K562 (cell line): ENCODE results near the gene IFT122. TPM values are rescaled to one million over a fixed set of nuclear protein-coding genes. Genes with fewer than 3 reads are reported as not detected.

Experiments used
- ATAC-seq: fragments of 200-7000 bp; cut with Tn5 transposase; 3 replicates; pipeline ENCODE4 v1.9.1; 2020; ENCODE audit warnings: moderate library complexity
- BruUV-seq: library from RNA; stranded (reverse); fragments of 400-500 nt; replicated peaks from 2 replicates; lab custom pipeline; 2021; lab: Mats Ljungman, UMichigan
- CTCF ChIA-PET: fragments of 300-600 bp; formaldehyde crosslinking; extraction: SDS; loops from one replicate; lab custom pipeline; 2021; ENCODE audit warnings: low intra/inter-chr PET ratio; lab: Yijun Ruan, JAX
- POLR2A ChIA-PET: fragments of 300-600, 350-650 bp; sonication (Branson Sonifier 250); formaldehyde crosslinking; extraction: SDS; loops from one replicate; lab custom pipeline; 2021; ENCODE audit warnings: antibody characterized with exemption, inconsistent platforms; lab: Yijun Ruan, JAX
- DNase-seq, 4 experiments: peaks; one replicate each; pipeline versions ENCODE4 v3.0.0 to v3.0.0-alpha.2; 2011 to 2018; ENCODE audit warnings: low spot score in 3 of 4, mixed read lengths in 3 of 4; ENCODE audit errors: extremely low read depth in 1 of 4
- FAIRE-seq: peaks from 2 replicates; lab custom pipeline; 2011; peaks lifted over from hg19 to GRCh38; lab: Jason Lieb, UNC
- H2AFZ ChIP-seq: 2 replicates; pipeline ENCODE4 v1.6.0; 2011; ENCODE audit warnings: low read depth, low read length, control low read depth, inconsistent platforms
- H3K27ac ChIP-seq: fragments of 200-600 bp; 3 replicates; pipeline ENCODE4 v1.8.0; 2011; ENCODE audit warnings: low read depth, mild to moderate bottlenecking, control low read depth, inconsistent platforms, low read length, moderate library complexity, mixed read lengths; ENCODE audit errors: extremely low read depth
- H3K27me3 ChIP-seq, 2 experiments: fragments of 300-600 bp in 1 of 2; 2 replicates in 1 of 2; 3 replicates in 1 of 2; pipeline versions ENCODE4 v1.6.0 to v1.8.0; 2011; ENCODE audit warnings: inconsistent platforms in 2 of 2, low read length in 2 of 2, mild to moderate bottlenecking in 1 of 2, mixed read lengths in 1 of 2, moderate library complexity in 1 of 2; ENCODE audit not compliant: control insufficient read depth in 2 of 2, insufficient read depth in 2 of 2
- H3K36me3 ChIP-seq: fragments of 300-600 bp; 3 replicates; pipeline ENCODE4 v1.8.0; 2011; ENCODE audit warnings: mild to moderate bottlenecking, low read length, inconsistent platforms; ENCODE audit not compliant: control insufficient read depth, insufficient read depth
- H3K4me1 ChIP-seq, 2 experiments: fragments of 200-600 bp in 1 of 2; replicated peaks in 1 of 2; 2 replicates in 1 of 2; 3 replicates in 1 of 2; pipeline versions ENCODE4 v1.5.1 to v1.8.0; 2011; ENCODE audit warnings: inconsistent platforms in 2 of 2, low read length in 2 of 2, mild to moderate bottlenecking in 1 of 2, mixed read lengths in 1 of 2, moderate library complexity in 1 of 2; ENCODE audit not compliant: control insufficient read depth in 2 of 2, insufficient read depth in 2 of 2
- H3K4me2 ChIP-seq: 2 replicates; pipeline ENCODE4 v1.6.1; 2011; ENCODE audit warnings: low read length, control low read depth, inconsistent platforms, mixed read lengths; ENCODE audit not compliant: insufficient read depth
- H3K4me3 ChIP-seq: fragments of 200-600 bp; sonication (generic), shearing (Covaris generic); 2 replicates; pipeline ENCODE4 v1.5.1; 2016; ENCODE audit warnings: control low read depth, inconsistent platforms
- H3K79me2 ChIP-seq: fragments of 200-600 bp; 3 replicates; pipeline ENCODE4 v1.8.0; 2011; ENCODE audit warnings: low read length, inconsistent platforms; ENCODE audit not compliant: control insufficient read depth, insufficient read depth
- H3K9ac ChIP-seq, 2 experiments: 2 replicates each; pipeline versions ENCODE4 v1.6.0 to v1.6.1; 2011; ENCODE audit warnings: low read depth in 2 of 2, low read length in 2 of 2, control low read depth in 1 of 2, inconsistent platforms in 1 of 2, mild to moderate bottlenecking in 1 of 2, mixed read lengths in 1 of 2; ENCODE audit not compliant: insufficient read depth in 1 of 2
- H3K9me1 ChIP-seq: one replicate; pipeline ENCODE4 v1.6.0; 2011; ENCODE audit warnings: inconsistent platforms, mild to moderate bottlenecking, low read length, moderate library complexity; ENCODE audit not compliant: control insufficient read depth, insufficient read depth
- H3K9me3 ChIP-seq: replicated peaks from 2 replicates; pipeline ENCODE4 v1.5.1; 2011; ENCODE audit warnings: low read depth, low read length, inconsistent platforms; ENCODE audit not compliant: control insufficient read depth, insufficient read depth
- H4K20me1 ChIP-seq: replicated peaks from 2 replicates; pipeline ENCODE4 v1.6.1; 2011; ENCODE audit warnings: low read length, inconsistent platforms, mixed read lengths; ENCODE audit not compliant: control insufficient read depth, insufficient read depth
- ARID2 ChIP-seq: fragments of 450-650 bp; IDR thresholded peaks from 2 replicates; pipeline ENCODE4 v1.6.1; 2017; ENCODE audit warnings: antibody characterized with exemption, mild to moderate bottlenecking
- FIP1L1 ChIP-seq: fragments of 200-400 bp; formaldehyde crosslinking; IDR thresholded peaks from 2 replicates; pipeline ENCODE4 v1.6.1; 2018; ENCODE audit warnings: mild to moderate bottlenecking, low read depth, low read length; ENCODE audit not compliant: poor library complexity, severe bottlenecking
- FOXK2 ChIP-seq, 2 experiments: fragments of 450-650 bp; IDR thresholded peaks in 1 of 2; conservative IDR thresholded peaks in 1 of 2; 2 replicates each; pipeline ENCODE4 v1.6.1; 2016; ENCODE audit warnings: low read depth in 2 of 2, mild to moderate bottlenecking in 1 of 2
- GTF2E2 ChIP-seq: fragments of 200-800 bp; sonication (Bioruptor generic); IDR thresholded peaks from 2 replicates; pipeline ENCODE4 v1.6.1; 2016; ENCODE audit warnings: missing genetic modification characterization, missing compliant biosample characterization
- HMG20B ChIP-seq: fragments of 250-450 bp; sonication (Bioruptor Pico); IDR thresholded peaks from 2 replicates; pipeline ENCODE4 v1.5.0; 2021; ENCODE audit warnings: mild to moderate bottlenecking
- MAZ ChIP-seq, 2 experiments: fragments of 450-650 bp in 1 of 2; sonication (generic) in 1 of 2; formaldehyde crosslinking; IDR thresholded peaks in 1 of 2; conservative IDR thresholded peaks in 1 of 2; 2 replicates each; pipeline versions ENCODE4 v1.4.0 to v1.5.0; 2020; ENCODE audit warnings: mild to moderate bottlenecking in 1 of 2, missing genetic modification reagents in 1 of 2
- PHF21A ChIP-seq: fragments of 450-650 bp; IDR thresholded peaks from 2 replicates; pipeline ENCODE4 v1.6.1; 2017; ENCODE audit warnings: low read depth, borderline replicate concordance
- RBBP5 ChIP-seq: fragments of 200-600 bp; sonication (generic); IDR thresholded peaks from 2 replicates; pipeline ENCODE4 v1.6.1; 2012; ENCODE audit warnings: borderline replicate concordance, mild to moderate bottlenecking, low read length, control low read depth, inconsistent platforms; ENCODE audit not compliant: insufficient read depth, poor library complexity, severe bottlenecking
- RUNX1 ChIP-seq: sonication (generic); IDR thresholded peaks from 2 replicates; pipeline ENCODE4 v1.6.1; 2016; ENCODE audit warnings: antibody characterized with exemption, low read depth
- SREBF1 ChIP-seq: fragments of 150-350 bp; IDR thresholded peaks from 2 replicates; pipeline ENCODE4 v1.6.1; 2014; ENCODE audit warnings: antibody characterized with exemption, low read depth, low read length, borderline replicate concordance
- ZNF316 ChIP-seq: fragments of 450-650 bp; IDR thresholded peaks from 2 replicates; pipeline ENCODE4 v1.6.1; 2016
- WGBS: fragments of 100-300 bp; shearing (Covaris generic); methylation state at CpG from one replicate; pipeline ENCODE4 v1.1.6; 2016; ENCODE audit warnings: low coverage, mixed read lengths; ENCODE audit not compliant: insufficient coverage; ENCODE audit errors: missing lambda C conversion rate; 5-methylcytosine and 5-hydroxymethylcytosine counted together
- in situ Hi-C: fragments of 300-500 bp; cut with MboI; formaldehyde crosslinking; loops from 4 replicates; pipeline ENCODE4 v1.15.0; 2018; ENCODE audit warnings: inconsistent platforms, mixed read lengths
- intact Hi-C: fragments of 100-400 bp; cut with micrococcal nuclease; formaldehyde crosslinking; loops from 2 replicates; pipeline ENCODE4 v1.14.2; 2022
- polyA plus RNA-seq, 8 experiments: library from polyadenylated mRNA; depleted of rRNA in 4 of 8; stranded (reverse) in 5 of 8; unstranded in 3 of 8; fragments of >200 nt; fragmentation: Nextera tagmentation in 2 of 8; fragmentation: Illumina TruSeq in 1 of 8; extraction: Ambion mirVana in 2 of 8; extraction: Trizol in 1 of 8; gene quantifications; 2 replicates each; pipeline versions ENCODE4 v1.2.1 to v1.2.3, GENCODE V29; 2011 to 2014; ENCODE audit warnings: inconsistent platforms in 1 of 8, missing spikeins in 1 of 8
- total RNA-seq, 7 experiments: library from RNA; depleted of rRNA in 6 of 7; stranded (reverse); fragments of >200 nt in 6 of 7; fragmentation: Illumina TruSeq in 2 of 7; extraction: Trizol in 2 of 7; gene quantifications; 2 replicates each; pipeline versions ENCODE4 v1.2.1 to v1.2.3, GENCODE V29; 2011 to 2021; ENCODE audit warnings: low replicate concordance in 1 of 7
- TF ChIP-seq, protein P1 (sequence below): fragments of 250-450 bp; sonication (Bioruptor Pico); IDR thresholded peaks from 2 replicates; pipeline ENCODE4 v1.8.0; 2021; ENCODE audit warnings: moderate library complexity, mild to moderate bottlenecking, inconsistent platforms
- TF ChIP-seq, protein P2 (sequence below): fragments of 450-650 bp; IDR thresholded peaks from 2 replicates; pipeline ENCODE4 v1.6.1; 2018; ENCODE audit not compliant: partially characterized antibody
- TF ChIP-seq, protein P3 (sequence below): fragments of 450-650 bp; formaldehyde crosslinking; IDR thresholded peaks from 2 replicates; pipeline ENCODE4 v1.4.0; 2022; ENCODE audit warnings: mild to moderate bottlenecking, moderate library complexity
- TF ChIP-seq, protein P4 (sequence below), 3 experiments: fragments of 200-800 bp in 1 of 3; sonication (Bioruptor generic) in 1 of 3; sonication (generic) in 1 of 3; formaldehyde crosslinking in 1 of 3; IDR thresholded peaks; 2 replicates each; pipeline versions ENCODE4 v1.6.1 to v1.8.0; 2016 to 2022; ENCODE audit warnings: mild to moderate bottlenecking in 2 of 3, missing compliant biosample characterization in 2 of 3, missing genetic modification characterization in 2 of 3, missing genetic modification reagents in 1 of 3

IFT122 gene
- total and polyA plus RNA-seq, 9 of the 15 experiments (the other 6 are each of a cell fraction or from before 2014, with no cell fraction given), result 2.4 to 11.5 (median 7.7) TPM

DNA sequence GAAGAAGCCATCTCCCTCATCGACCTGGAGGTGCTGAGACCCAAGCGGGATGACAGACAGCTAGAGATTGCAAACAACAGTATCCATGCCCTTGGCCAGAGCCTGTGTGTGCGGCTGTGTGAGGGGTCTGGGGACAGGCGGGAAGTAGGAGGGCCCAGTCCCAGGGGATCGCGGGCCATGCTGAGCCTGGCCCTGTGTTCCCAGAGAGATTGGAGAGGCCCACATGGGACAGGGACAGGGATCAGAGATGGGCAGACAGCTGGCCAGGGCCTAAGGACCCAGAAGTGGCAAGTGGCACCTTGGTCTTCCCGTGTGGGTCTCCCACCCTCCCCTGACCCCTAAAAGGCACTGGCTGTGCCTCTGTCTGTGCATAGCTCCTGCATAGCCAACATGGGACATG is 77.5 kb downstream of the IFT122 start:
- no peaks in the 10 kb centered on the region for H3K9me3 ChIP-seq
- no peak overlapping the region for H3K4me3 ChIP-seq
- H3K9me1 ChIP-seq, result no peaks in the 10 kb centered on the region
- no peaks in the 10 kb centered on the region for H3K79me2 ChIP-seq
- H4K20me1 ChIP-seq, result no peaks in the 10 kb centered on the region
- H3K9ac ChIP-seq, result no peak overlapping the region
- no peak overlapping the region for H3K4me2 ChIP-seq
- WGBS, result 55% methylated on average over 4 of the region's 7 CpGs
- H3K27me3 ChIP-seq, result 0 out of 5 replicates have a peak, but pooled peaks cover 0 to 7% of the 10 kb centered on the region in 2 experiments
- DNase-seq, result no peak
- ATAC-seq, result no peak
- in situ Hi-C loops, result no loop called here
- CTCF ChIA-PET, result no interaction called here
- no peaks in the 10 kb centered on the region for H3K4me1 ChIP-seq
- FAIRE-seq, result no peak
- POLR2A ChIA-PET, result interaction anchor here (0.6 kb wide), 1 partner anchor 17 kb away, joined by 3 read pairs; no protein-coding TSS in a partner anchor
- BruUV-seq, result no TSS peak
- H2AFZ ChIP-seq, result no peak overlapping the region
- H3K36me3 ChIP-seq, result no peaks in the 10 kb centered on the region
- H3K27ac ChIP-seq, result no peak overlapping the region
- intact Hi-C loops, result no loop called here
- TF ChIP-seq ARID2, result no peak
- TF ChIP-seq PHF21A, result no peak
- TF ChIP-seq, protein P1, sequence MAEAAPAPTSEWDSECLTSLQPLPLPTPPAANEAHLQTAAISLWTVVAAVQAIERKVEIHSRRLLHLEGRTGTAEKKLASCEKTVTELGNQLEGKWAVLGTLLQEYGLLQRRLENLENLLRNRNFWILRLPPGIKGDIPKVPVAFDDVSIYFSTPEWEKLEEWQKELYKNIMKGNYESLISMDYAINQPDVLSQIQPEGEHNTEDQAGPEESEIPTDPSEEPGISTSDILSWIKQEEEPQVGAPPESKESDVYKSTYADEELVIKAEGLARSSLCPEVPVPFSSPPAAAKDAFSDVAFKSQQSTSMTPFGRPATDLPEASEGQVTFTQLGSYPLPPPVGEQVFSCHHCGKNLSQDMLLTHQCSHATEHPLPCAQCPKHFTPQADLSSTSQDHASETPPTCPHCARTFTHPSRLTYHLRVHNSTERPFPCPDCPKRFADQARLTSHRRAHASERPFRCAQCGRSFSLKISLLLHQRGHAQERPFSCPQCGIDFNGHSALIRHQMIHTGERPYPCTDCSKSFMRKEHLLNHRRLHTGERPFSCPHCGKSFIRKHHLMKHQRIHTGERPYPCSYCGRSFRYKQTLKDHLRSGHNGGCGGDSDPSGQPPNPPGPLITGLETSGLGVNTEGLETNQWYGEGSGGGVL, result no peak
- no peak for TF ChIP-seq RUNX1
- no peak for TF ChIP-seq ZNF316
- no peak for TF ChIP-seq MAZ (CRISPR knock-in tag; conservative IDR thresholded peaks at IDR 0.05 in 1 of 2, IDR thresholded peaks at IDR 0.05 in 1 of 2)
- TF ChIP-seq HMG20B (CRISPR knock-in tag), result no peak
- TF ChIP-seq, protein P2, sequence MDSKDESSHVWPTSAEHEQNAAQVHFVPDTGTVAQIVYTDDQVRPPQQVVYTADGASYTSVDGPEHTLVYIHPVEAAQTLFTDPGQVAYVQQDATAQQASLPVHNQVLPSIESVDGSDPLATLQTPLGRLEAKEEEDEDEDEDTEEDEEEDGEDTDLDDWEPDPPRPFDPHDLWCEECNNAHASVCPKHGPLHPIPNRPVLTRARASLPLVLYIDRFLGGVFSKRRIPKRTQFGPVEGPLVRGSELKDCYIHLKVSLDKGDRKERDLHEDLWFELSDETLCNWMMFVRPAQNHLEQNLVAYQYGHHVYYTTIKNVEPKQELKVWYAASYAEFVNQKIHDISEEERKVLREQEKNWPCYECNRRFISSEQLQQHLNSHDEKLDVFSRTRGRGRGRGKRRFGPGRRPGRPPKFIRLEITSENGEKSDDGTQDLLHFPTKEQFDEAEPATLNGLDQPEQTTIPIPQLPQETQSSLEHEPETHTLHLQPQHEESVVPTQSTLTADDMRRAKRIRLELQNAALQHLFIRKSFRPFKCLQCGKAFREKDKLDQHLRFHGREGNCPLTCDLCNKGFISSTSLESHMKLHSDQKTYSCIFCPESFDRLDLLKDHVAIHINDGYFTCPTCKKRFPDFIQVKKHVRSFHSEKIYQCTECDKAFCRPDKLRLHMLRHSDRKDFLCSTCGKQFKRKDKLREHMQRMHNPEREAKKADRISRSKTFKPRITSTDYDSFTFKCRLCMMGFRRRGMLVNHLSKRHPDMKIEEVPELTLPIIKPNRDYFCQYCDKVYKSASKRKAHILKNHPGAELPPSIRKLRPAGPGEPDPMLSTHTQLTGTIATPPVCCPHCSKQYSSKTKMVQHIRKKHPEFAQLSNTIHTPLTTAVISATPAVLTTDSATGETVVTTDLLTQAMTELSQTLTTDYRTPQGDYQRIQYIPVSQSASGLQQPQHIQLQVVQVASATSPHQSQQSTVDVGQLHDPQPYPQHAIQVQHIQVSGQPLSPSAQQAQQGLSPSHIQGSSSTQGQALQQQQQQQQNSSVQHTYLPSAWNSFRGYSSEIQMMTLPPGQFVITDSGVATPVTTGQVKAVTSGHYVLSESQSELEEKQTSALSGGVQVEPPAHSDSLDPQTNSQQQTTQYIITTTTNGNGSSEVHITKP, result no peak
- TF ChIP-seq, protein P3, sequence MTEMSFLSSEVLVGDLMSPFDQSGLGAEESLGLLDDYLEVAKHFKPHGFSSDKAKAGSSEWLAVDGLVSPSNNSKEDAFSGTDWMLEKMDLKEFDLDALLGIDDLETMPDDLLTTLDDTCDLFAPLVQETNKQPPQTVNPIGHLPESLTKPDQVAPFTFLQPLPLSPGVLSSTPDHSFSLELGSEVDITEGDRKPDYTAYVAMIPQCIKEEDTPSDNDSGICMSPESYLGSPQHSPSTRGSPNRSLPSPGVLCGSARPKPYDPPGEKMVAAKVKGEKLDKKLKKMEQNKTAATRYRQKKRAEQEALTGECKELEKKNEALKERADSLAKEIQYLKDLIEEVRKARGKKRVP (CRISPR knock-in tag), result no peak
- TF ChIP-seq RBBP5, result no peak
- no peak for TF ChIP-seq SREBF1
- TF ChIP-seq FOXK2 (conservative IDR thresholded peaks at IDR 0.05 in 1 of 2, IDR thresholded peaks at IDR 0.05 in 1 of 2; ENCODE audit: low read depth in 2 of 2), result no peak
- TF ChIP-seq, protein P4, sequence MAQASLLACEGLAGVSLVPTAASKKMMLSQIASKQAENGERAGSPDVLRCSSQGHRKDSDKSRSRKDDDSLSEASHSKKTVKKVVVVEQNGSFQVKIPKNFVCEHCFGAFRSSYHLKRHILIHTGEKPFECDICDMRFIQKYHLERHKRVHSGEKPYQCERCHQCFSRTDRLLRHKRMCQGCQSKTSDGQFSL (CRISPR knock-in tag; IDR thresholded peaks at IDR 0.05), result no peak
- TF ChIP-seq, protein P4 (tag; IDR thresholded peaks at IDR 0.05), result no peak
- TF ChIP-seq FIP1L1, result no peak
- no peak for TF ChIP-seq GTF2E2 (tag)
